Measurements from ENCODE around the gene CT55. TPM values are rescaled to one million over a fixed set of nuclear protein-coding genes. Genes with fewer than 3 reads are reported as not detected.
"Not testable (repeated sequence)": the region's sequence is repeated elsewhere in the genome, so short reads cannot be mapped to it uniquely, and the experiment has no call there.

The CT55 gene
- total RNA-seq, 1 experiment from 2014 or later: not detected

DNA sequence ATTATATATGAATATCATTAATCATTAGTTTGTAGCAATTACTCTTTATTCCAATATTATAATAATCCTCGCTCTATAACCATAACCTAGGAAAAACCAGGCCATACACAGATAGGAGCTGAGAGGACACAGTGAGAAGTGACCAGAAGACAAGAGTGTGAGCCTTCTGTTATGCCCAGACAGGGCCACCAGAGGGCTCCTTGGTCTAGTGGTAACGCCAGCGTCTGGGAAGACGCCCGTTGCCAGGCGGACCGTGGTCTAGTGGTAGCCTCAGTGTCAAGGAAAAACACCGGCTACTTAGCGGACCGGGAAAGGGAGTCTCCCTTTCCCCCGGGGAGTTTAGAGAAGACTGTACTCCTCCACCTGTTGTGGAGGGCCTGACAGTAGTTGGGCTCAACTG, 35.2 kb upstream of the CT55 start:
- ATAC-seq; BruUV-seq (replicated peaks); H3K27ac ChIP-seq (ENCODE audit: low read length); H3K9me3 ChIP-seq (ENCODE audit: control insufficient read depth, insufficient read depth, low read depth, low read length); POLR2A ChIA-PET; DNase-seq (ENCODE audit: low read depth, low spot score); intact Hi-C loops (cut with micrococcal nuclease; ENCODE audit: unreplicated experiment); H3K36me3 ChIP-seq (ENCODE audit: control insufficient read depth, insufficient read depth, low read length); CTCF ChIA-PET; H3K4me3 ChIP-seq (ENCODE audit: low read depth in 2 of 2, low read length in 2 of 2); in situ Hi-C loops (cut with HindIII; ENCODE audit: low pct_unique_long_range_greater_than_20kb, low sequenced_read_pairs); H3K4me1 ChIP-seq (ENCODE audit: control insufficient read depth, insufficient read depth, low read length): not testable (repeated sequence)
- TF ChIP-seq, protein P1, sequence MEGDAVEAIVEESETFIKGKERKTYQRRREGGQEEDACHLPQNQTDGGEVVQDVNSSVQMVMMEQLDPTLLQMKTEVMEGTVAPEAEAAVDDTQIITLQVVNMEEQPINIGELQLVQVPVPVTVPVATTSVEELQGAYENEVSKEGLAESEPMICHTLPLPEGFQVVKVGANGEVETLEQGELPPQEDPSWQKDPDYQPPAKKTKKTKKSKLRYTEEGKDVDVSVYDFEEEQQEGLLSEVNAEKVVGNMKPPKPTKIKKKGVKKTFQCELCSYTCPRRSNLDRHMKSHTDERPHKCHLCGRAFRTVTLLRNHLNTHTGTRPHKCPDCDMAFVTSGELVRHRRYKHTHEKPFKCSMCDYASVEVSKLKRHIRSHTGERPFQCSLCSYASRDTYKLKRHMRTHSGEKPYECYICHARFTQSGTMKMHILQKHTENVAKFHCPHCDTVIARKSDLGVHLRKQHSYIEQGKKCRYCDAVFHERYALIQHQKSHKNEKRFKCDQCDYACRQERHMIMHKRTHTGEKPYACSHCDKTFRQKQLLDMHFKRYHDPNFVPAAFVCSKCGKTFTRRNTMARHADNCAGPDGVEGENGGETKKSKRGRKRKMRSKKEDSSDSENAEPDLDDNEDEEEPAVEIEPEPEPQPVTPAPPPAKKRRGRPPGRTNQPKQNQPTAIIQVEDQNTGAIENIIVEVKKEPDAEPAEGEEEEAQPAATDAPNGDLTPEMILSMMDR (IDR thresholded peaks at IDR 0.05): peak; percentile 83
- H3K27me3 ChIP-seq (ENCODE audit: control insufficient read depth, insufficient read depth, low read length): peaks cover 14% of the 10 kb centered on the region

DNA sequence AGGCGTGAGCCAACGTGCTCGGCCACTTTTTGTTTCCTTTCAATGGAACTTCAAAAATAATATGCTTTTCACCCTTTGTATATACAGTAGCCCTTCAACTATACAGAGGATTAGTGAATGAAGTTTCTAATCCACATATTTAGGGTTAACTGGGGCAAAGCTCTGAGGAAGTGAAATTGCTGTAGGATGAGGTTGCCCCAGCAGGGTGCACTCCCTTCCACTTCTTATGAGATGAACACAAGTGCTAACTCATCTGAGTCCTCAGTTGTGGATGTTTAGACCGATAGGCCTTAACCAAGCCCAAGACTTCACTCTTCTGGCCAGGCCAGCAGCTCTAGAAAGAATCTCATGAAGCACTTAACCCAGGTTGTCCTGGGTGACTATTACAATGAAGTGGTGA, 29.1 kb upstream of the CT55 start:
- no TSS peak for BruUV-seq (replicated peaks)
- CTCF ChIA-PET: no interaction called here
- H3K9me3 ChIP-seq (ENCODE audit: control insufficient read depth, insufficient read depth, low read depth, low read length): no peaks in the 10 kb centered on the region

DNA sequence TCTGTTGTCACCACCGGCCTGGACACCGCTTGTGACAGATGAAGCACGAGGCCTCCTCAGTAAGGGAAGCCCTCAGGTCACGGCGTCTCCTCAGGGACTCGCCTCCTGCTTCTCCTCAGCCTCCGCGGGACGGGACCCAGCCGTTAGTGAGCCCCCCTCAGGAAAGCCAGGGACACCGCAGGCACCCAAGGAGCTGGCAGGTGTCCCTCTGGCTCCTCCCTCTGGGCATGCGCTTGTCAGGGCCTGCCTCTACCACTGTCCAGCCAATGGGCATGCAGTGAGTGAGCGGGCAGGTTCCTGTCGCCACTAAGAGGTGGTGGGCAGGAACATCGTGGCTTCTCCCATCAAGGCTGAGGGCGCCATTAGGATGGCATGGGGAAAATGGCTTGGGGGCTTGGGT, 23.5 kb upstream of the CT55 start:
- Histone ChIP-seq H3K9me3 (ENCODE audit: control insufficient read depth, insufficient read depth, low read depth, low read length) (no peaks in the 10 kb centered on the region), H3K27ac (ENCODE audit: low read length) (no peak overlapping the region), H3K36me3 (ENCODE audit: control insufficient read depth, insufficient read depth, low read length) (no peaks in the 10 kb centered on the region), H3K27me3 (ENCODE audit: control insufficient read depth, insufficient read depth, low read length) (no peaks in the 10 kb centered on the region; the same call in none of the 2 replicates), H3K4me3 (ENCODE audit: low read depth in 2 of 2, low read length in 2 of 2) (no peak overlapping the region), H3K4me1 (ENCODE audit: control insufficient read depth, insufficient read depth, low read length) (no peaks in the 10 kb centered on the region)
- in situ Hi-C loops (cut with HindIII; ENCODE audit: low pct_unique_long_range_greater_than_20kb, low sequenced_read_pairs) (no loop called here), intact Hi-C loops (cut with micrococcal nuclease; ENCODE audit: unreplicated experiment) (no loop called here)
- BruUV-seq (replicated peaks): no TSS peak
- ChIA-PET POLR2A (no interaction called here), CTCF (no interaction called here)
- TF ChIP-seq, protein P2, sequence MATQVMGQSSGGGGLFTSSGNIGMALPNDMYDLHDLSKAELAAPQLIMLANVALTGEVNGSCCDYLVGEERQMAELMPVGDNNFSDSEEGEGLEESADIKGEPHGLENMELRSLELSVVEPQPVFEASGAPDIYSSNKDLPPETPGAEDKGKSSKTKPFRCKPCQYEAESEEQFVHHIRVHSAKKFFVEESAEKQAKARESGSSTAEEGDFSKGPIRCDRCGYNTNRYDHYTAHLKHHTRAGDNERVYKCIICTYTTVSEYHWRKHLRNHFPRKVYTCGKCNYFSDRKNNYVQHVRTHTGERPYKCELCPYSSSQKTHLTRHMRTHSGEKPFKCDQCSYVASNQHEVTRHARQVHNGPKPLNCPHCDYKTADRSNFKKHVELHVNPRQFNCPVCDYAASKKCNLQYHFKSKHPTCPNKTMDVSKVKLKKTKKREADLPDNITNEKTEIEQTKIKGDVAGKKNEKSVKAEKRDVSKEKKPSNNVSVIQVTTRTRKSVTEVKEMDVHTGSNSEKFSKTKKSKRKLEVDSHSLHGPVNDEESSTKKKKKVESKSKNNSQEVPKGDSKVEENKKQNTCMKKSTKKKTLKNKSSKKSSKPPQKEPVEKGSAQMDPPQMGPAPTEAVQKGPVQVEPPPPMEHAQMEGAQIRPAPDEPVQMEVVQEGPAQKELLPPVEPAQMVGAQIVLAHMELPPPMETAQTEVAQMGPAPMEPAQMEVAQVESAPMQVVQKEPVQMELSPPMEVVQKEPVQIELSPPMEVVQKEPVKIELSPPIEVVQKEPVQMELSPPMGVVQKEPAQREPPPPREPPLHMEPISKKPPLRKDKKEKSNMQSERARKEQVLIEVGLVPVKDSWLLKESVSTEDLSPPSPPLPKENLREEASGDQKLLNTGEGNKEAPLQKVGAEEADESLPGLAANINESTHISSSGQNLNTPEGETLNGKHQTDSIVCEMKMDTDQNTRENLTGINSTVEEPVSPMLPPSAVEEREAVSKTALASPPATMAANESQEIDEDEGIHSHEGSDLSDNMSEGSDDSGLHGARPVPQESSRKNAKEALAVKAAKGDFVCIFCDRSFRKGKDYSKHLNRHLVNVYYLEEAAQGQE (IDR thresholded peaks at IDR 0.05; ENCODE audit: insufficient read depth in 1 of 2, low read depth in 2 of 2, low read length in 1 of 2): no peak
- DNase-seq (ENCODE audit: low read depth, low spot score) (no peak), ATAC-seq (no peak)

More for the DNA sequence above, 29.1 kb upstream of the CT55 start:
- Histone ChIP-seq H3K27me3 (ENCODE audit: control insufficient read depth, insufficient read depth, low read length) (peaks cover 9% of the 10 kb centered on the region), H3K4me1 (ENCODE audit: control insufficient read depth, insufficient read depth, low read length) (no peaks in the 10 kb centered on the region), H3K4me3 (ENCODE audit: low read depth in 2 of 2, low read length in 2 of 2) (no peak overlapping the region), H3K36me3 (ENCODE audit: control insufficient read depth, insufficient read depth, low read length) (no peaks in the 10 kb centered on the region), H3K27ac (ENCODE audit: low read length) (no peak overlapping the region)
- POLR2A ChIA-PET: no interaction called here
- ATAC-seq: no peak
- TF ChIP-seq, protein P2 (IDR thresholded peaks at IDR 0.05; ENCODE audit: insufficient read depth in 1 of 2, low read depth in 2 of 2, low read length in 1 of 2): no peak
- TF ChIP-seq TCF7L2 (IDR thresholded peaks at IDR 0.05; ENCODE audit: low read depth, low read length) (no peak), POLR2AphosphoS5 (IDR thresholded peaks at IDR 0.05; ENCODE audit: low read depth, low read length) (no peak), SIN3A (IDR thresholded peaks at IDR 0.05; ENCODE audit: borderline replicate concordance, insufficient read depth, low read depth, low read length) (no peak)
- in situ Hi-C loops (cut with HindIII; ENCODE audit: low pct_unique_long_range_greater_than_20kb, low sequenced_read_pairs): no loop called here
- no peak for DNase-seq (ENCODE audit: low read depth, low spot score)
- intact Hi-C loops (cut with micrococcal nuclease; ENCODE audit: unreplicated experiment): no loop called here
